ELR (cell line): ENCODE results near the gene ZNF423.

Experiments
- DNase-seq: peaks from one replicate; pipeline ENCODE4 v3.0.0-alpha.2; 2015; ENCODE audit warnings: low read depth

ZNF423 gene

DNA sequence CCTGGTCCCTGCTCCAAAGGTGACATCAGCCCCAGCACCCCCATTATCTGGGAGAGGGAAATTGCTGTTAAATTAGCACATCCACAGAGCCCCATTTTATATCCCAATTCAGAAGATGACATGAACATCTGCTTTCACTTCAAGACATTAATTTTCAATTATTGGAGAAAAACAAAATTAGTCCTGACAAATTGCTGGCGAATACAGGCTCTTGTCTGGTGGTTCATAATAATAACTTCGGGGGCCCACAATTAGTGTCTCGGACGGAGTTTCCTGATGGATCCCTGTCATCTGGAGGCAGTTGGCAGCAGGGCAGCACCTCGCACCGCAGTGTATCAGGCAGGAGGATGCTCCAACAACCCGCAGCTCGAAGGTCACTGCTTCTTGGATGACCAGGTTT, 7.4 kb downstream of the ZNF423 start:
- no peak for DNase-seq

DNA sequence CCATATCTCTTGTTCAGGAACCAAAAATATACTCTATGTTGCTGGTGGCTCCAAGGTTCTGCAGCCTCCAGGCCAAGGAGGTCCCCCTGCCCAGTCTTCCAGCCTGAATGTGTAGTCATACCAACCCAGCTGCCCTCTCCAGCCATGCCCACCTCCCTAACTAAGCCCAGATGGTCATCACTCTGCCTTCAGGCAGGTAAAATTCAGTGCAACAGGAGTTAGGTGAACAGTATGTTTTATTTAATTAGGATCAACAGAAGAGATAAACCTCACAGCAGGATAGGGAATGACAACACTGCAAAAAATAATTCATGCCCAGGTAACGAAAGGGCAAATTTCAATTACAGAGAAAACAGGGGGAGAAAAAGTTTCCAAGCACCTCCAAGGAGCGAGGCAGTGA, 9.1 kb downstream of the ZNF423 start:
- no peak for DNase-seq

DNA sequence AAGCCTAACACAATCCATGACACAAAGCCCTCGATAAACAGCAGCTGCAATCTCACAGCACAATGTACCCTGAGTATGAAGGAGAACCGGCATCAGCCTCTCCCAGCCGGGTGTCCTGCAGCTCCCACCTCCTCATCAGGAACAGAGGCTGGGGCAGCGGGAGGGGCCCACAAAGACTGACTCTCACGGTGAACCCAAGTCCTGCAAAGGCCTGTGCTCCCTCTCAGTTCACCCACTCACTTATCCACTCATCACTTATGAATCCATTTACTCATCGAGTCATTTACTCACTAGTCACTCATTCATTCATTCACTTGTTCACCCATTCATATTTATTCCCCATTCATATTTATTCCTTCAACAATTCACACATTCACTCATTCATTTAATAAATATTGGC, 11.6 kb downstream of the ZNF423 start:
- no peak for DNase-seq

DNA sequence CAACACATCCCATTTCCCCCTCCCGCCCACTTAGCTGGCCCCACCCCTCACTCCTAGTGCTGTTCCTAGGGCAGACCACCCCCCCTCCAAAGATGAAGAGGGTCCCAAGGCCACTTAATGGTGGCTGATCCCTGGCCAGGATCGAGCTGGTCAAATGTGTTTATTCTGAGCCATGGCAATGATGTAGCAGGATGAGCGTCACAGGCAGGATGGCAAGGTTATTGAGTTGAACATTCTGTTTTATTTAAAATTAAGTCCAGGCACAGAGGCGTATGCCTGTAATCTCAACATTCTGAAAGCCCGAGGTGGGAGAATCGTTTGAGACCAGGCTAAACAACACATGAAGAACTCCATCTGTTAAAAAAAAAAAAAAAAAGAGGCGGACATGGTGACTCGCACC, 12.2 kb downstream of the ZNF423 start:
- no peak for DNase-seq

DNA sequence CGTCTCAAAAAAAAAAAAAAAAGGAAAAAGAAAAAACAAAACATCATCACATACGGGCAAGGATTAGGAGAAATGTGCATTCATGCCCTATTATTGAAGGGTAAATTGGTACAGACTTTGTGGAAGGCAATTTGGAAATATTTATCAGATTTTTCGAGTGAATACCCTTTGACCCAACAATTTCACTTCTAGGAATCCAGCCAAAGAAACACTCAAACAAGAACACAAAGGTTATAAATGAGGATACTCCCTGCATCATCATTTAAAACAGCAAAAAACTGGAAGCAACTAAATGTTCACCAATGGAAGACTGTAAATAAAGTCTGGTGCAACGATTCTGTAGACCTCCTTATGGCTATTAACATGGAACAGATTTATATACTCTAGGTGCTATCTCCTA, 12.9 kb downstream of the ZNF423 start:
- no peak for DNase-seq

DNA sequence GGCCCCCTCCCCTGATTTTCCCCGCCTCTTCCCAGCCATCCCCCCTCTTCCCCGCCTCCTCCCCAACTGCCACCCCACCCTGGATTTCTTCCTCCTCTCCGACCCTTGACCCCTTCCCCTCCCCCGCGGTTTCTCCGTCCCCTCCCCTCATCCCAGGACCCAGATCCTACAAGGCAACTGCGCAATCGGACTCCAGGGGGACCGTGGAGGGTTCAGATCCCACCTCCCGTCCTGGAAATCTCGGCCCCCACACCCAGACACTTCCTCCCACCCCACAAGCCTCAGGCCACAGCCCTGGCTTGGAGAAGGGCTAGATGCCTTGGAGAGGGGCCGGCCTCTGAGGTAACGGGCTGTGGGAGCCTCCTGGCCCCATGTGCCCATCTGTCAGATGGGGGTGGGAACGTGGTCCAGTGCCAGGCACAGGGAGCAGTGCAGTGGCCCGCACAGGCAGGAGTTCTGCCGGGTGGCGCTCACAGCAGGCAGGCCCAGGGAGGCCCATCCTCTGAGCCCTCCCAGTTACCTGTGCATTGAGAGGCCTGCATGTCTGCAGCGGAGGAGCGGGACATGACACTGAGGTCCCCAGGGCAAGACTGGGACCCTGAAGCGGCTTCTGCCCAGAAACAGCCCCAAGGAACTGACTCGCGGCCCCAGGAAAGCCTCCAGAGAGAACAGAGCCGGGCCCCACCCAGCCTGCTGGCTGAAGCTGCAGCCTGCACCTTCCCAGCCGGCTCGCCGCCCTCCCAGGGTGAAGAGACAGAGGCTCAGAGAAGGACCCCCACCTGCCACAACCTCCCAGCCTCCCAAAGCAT, 16.7 kb downstream of the ZNF423 start:
- DNase-seq = no peak

DNA sequence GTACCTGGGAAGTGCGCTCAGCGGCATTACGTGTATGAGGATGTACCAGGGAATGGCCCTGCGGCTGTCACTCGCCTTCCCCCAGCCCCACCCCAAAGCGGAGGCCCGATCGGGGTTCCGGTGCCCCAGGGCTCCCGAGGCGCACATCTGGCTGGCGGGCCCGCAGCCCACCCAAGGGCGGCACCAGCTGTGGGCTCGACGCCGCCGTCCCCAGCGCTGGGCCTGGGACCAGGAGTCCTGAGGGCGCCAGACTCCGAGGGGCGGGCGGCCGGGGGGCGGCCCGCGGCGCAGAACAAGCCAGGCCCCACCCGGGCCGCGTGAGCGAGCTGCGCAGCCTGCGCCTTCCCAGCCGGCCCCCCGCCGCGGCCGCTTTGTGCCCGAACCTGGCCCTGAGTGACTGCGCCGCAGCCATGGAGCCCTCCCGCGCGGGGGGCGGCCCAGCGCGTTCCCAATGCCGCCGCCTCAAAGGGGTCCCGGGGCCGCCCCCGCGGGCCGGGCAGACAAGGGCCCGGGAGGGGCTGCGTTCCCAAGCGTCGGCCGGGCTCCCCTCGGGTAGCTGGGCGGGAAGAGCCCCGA, 17.4 kb downstream of the ZNF423 start:
- DNase-seq = no peak

DNA sequence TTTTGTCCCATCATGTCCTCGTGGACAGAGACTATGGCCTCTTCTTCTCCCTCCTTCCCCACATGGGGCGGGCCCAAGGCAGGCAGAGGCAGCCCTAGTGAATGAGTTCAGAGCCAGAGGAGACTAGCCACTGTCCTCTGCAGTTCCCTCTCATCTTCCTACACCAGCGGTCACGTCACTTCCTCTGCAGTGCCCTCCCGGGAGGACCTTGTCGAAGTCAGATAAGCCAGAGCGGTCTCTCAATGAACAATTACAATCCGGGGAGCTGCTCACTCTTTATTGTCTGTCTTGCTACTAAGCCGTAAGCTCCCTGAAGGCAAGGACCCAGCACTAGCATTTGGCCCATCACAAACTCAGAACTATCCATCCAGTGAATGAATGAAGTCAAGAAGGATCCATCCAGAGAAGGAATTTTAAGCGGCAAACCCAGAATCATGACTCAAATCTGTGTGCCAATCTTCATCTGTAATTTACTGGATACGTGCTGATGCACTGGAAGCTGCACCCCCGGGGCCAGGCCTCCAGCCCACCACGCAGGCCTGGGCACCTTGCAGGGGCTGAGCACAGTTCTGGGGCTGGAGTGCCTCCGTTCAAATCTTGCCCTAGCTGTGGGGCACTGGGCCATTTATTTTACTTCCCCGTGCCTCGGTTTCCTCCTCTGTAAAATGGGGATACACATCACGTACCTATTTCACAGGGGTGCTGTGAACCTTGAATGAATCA, 18.1 kb downstream of the ZNF423 start:
- no peak for DNase-seq

DNA sequence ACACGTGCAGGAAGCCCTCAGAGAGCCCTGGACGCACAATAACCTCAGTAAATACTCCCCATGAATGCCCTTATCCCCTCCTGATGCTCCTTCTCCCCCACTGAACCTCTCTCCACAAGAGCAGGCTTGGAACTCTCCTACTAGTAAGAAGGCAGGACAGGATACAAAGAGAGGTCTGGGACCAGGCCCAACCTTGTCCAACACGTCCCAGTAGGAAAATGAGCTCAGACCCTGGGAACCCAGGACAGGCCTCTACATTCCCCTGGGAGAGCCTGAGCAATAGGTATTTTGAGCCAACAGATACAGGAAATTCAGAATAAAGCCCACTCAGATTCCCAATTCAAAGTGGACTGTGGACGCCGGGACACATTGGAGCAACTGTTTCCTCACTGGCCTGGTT, 19.2 kb downstream of the ZNF423 start:
- no peak for DNase-seq

DNA sequence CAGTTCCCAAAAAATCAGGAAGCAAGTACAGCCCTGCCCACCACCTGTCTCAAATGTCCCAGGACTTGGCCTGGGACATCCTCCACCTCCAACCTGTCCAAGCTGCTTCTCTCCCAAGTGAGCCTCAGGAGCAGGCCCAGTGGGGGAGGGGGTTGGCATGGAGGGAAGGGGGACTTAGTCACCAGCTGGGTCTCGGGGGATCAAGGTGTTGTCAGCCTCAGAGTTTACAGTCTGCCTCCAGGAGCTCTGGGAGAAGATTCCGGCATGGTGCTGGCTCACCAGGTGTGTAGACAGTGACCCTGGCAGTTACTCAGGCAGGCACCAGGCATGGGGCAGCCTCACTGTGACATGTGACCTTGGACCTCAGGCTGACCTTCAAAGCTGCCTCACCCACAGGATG, 19.7 kb downstream of the ZNF423 start:
- DNase-seq = no peak

DNA sequence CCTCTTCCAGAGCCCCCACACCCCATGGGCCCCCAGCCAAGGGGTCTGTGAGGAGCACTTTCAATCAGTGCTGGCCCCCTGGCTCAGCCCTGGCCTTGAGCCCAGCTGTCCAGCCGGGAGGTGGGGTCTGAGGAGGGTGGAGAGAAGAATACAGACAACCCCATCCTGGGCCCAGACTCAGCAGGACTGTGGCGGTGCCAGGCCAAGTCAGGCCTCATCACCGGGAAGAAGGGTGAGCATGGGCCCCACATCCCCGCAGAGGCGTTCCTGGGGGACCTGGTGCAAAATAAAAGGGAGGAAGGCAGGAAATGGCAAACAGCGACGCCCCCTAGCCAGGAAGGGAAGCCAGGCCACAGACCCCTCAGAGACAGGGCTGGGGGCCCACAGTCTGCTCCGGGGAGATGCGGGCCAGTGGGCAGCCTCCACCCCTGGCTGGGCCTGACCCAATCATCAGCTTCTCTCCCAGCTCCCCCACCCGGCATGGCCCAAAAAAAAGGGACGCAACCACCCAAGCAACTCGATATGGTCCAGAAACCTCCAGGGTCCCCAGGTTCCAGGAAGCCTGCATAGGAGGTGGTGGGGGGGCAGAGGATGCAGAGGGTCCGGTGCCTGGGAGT, 20.6 kb downstream of the ZNF423 start:
- no peak for DNase-seq

DNA sequence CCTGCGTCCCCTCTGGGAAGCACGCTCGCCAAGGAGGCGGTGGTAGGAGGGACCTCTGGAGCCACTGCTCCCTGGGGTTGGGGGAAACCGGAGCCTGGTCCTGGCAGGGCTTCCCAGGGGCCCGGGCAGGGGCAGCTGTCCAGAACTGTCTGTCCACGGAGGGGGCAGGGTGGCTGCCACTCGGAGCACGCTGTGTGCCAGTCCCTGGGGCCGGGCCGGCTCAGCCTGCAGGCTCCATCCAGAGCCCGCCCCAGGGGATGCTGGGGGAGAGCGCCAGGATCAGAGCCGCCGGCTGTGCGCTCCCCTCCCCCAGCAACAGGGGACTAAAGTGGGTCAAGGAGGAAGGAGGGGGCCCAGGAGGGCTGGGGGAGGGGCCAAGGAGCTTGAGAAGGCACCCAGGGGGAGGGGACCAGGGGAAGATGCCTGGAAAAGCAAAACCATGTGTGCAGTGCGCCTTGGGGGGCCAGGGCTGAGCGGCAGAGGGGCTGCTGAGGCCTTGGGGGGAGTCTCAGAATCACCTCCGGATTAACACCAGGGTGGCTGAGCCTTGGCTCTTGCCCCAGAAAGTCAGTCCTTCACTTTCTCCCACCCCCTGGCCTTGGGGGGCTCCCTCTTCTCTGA, 21.3 kb downstream of the ZNF423 start:
- DNase-seq = no peak

DNA sequence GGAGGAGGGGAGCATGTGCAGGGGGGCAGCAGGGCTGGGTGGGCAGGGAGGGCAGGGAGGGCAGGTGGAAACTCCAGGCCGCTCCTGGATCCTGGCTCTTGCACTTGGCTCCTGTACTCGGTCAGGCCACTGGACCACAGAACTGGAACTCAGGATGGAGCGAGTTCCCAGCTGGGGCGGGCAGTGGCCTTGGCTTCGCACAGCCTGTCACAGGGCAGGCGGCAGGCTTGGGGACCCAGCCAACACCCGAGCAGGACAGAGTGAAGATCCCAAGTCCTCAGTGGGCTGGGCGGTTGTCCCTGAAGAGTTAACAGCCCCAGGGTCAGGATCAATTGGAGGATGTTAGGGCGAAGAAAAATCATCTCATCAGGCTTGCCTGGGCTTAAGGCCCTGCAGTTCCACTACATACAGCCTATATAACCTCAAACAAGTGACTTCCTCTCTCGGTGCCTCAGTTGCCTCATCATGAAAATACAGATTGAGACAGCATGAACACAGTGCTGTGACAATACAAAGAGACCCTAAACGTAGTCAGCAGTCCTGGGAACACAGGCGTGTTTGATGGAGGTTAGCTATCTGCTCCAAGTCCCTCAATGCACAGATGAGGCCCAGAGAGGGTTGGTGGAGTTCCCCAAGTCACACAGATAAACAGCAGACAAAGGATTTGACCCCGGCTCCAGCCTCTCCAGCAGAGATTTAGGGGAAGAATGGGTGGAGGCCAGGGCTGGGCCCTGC, 21.9 kb downstream of the ZNF423 start:
- no peak for DNase-seq

DNA sequence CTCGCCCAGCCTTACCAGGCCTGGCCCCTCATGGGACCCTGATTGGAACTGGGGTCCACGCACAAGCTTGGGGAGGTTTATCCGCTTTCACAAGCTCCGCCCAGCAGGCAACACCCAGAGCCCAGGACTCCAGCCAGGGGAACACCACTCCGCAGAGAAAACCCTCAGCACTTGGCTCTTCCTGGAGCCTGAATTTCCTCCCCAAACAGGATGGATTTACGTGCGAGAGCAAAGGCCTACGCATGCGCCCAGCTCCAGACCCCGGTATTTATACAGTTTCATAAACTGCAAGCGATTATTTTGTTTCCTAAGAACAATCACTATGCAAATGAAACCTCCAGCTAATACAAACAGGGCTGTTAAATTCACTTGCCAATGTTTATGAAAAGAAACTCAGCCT, 22.8 kb downstream of the ZNF423 start:
- DNase-seq = no peak

DNA sequence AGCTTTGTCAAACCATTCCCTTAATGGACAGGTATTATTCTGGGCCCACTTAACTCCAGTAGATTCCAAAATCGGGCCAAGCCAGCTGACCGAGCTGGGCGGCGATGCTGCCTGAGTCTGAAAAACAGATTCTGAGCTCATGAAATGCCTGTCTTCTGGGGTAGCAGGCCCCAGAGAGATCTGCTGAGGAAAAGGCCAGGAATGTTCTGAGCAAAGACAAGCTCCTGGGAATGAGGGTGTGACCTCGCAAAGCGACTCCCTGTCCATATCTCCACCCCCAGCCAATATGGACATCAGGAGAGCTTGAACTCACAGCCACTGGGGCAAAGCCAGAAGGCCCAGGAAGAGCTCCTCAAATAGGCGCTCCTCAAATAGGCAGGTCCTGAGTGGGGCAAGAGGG, 23.7 kb downstream of the ZNF423 start:
- no peak for DNase-seq

DNA sequence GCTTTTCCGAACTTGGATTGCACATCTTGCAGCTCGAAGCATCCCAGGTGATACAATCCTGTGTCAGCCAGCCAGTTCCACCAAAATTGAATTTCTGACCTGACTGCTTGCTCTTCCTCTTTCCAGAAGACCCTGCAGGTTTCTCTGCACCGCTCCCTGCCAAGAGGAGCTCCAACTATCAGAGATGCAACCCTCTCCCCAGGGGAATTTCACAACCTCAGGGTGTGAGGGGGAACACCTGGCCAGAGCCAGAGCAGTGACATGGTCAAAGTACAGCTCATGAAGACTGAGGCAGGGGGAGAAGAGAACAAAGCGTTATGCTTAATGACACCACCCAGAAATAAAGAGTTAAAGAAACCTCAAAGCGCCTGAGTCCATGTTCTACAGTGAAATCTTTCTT, 25.0 kb downstream of the ZNF423 start:
- no peak for DNase-seq

DNA sequence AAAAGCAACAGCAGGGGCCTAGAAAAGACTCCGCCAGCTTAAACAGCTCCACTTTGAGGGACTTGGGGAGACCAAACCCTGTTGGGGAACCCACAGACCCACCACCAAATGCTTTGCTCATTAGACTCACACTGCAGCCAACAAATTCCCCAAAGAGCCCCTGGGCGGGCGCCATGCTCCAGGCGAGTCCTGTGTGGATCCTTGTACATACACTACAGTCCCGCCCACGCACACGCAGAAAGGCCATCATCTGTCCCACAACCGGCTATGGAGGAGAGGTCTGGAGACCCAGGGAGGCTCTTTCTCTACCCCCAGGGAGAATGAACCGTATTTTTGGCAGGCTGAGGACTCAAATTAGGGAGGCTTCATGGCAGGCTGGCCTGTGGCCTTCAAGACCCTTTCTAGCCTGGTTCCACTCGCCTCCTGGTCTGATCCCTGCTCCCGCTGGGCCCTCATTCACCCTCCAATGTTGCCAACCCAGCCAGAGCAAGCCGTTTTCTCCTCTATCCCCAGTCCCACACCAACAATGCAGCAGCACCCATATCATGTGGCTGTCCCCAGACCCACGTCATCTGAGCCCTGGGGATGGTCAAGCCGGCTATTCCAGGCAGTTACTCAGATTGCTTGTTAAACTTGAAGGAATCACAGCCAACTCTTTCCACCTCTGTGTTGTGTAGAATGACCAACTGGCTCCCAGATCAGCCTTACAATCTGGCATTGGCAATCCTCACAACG, 27.2 kb downstream of the ZNF423 start:
- no peak for DNase-seq

DNA sequence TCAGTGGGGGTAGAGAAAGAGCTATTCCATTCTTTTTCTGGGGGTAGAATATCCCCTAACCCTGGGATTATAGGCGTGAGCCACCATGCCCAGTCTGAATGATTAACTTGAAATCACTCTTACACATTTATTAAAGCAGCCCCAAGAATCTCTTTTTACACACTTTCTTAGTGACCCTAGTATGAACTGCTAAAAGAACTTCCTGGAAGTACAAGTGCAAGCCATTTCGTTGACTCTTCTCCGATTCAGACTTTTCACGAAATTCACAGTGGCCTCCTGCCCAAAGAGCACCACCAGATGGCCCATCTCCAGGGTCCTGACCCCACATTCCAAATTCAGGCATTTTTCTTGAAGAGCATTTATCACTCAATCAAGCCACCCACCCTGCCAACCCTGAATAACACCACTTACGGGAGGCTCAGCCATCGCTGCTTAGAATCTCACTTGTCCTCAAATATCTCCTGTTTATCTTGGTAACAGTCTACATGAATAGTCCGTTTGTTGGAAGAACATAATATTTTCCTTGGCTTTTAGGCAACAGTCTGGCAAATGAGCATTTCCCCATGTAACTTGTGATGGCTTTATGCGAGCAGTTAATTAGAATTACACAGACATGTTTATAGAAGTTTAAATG, 28.0 kb downstream of the ZNF423 start:
- no peak for DNase-seq

DNA sequence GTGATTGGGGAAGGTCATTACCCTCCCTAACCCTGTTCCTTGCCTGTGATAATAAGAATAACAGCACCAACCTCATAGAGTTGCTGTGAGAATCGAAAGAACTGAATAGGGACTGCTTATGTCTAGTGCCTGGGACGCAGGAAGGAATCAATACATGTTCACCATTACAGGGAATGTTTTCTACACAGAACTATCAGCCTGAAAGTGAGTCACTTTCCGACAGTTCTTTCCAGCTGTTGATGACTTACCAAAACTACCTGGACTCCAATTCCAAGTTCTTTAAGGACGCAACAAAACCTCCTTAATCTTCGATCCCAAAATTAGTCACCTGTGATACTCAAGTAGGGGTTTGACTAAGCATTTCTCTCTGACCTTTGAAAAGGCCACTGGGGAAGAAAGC, 29.4 kb downstream of the ZNF423 start:
- no peak for DNase-seq

DNA sequence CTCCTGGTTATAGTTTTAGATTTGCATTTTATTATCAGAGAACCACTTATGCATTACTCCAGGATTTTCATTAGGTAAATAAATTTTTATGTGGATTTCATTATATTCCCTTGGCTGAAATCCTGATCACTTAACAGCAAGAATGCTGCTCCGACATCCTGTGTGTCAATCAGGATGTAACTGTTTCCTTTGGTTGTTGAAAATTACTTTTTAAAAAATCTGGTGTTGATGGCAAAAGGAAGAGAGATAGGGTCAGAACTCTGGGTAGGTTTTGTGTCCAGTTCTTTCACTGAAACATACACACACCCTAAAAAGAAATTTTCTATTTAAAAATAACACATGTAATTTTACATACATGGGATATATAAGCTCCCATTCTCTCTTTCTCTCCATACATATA, 30.9 kb downstream of the ZNF423 start:
- no peak for DNase-seq

DNA sequence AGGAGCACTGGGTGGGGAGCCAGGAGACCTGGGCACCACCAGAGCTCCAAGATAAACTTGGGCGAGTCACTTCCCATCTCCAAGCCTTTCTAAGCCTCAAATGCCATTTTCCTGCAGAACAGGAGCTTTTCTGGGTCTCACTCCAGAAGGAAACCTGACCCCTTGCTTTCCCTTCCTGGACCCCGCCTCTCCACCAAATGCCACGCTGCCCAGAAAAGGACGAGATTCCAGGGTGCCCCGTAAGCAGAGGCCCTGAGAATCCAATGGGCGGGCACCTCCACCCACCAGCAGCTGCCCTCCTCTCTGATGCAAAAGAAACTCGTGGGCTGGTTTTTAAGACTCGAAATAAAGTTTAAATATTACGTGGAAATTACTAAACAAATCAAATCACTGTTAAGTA, 31.3 kb downstream of the ZNF423 start:
- DNase-seq = no peak
